ENCODE data around the gene CCR7. TPM values are rescaled to one million over a fixed set of nuclear protein-coding genes. Genes with fewer than 3 reads are reported as not detected.
A peak's percentile ranks its signal among the peaks of the same experiment; 100 is the strongest.

The CCR7 gene
- total and polyA plus RNA-seq, 2 of the 8 experiments (the other 6 are each of a cell fraction or from before 2014, with no cell fraction given), result 0.12 to 0.17 TPM

DNA sequence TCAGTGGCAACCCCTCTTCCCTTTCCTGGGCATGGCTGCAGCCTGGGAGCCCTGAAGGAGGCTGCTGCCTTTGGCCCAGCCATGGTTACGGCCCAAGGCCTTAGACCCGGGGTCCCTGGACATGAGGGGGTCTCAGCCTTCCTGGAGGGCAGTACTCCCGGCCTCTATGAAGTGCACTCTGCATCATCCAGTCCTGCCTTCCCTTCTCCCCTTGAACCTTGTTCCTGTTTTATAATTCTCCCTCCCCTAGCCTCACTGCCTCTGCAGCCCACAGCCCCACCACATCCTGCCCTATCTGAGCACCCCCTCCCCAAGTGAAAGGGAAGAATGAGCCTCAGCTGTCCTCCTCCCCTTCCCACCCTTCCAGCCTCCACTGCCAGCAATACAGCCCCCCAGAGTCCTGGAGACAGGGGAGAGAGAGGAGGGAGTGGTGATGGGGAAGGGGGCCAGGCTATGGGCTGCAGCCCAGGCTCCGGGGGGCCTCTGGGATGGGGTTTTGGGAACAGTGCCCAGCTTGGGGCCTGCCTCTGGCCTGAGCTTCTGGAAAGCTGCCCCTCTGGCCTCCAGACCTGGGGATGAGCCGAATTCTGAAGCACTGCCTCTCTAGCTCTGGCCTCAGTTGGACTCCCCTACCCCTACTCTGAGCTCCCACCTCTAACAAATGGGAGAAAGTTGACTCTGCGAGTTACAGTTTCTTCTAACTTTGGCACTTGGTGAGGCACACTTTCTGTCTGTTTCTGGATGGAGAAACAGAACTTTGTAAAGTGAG is 7.6 kb downstream of the CCR7 start:
- CTCF ChIA-PET (ENCODE audit: partially characterized antibody), result interaction anchor here (0.6 to 6.7 kb wide), 17 partner anchors 10 to 143 kb away, joined by 3 to 100 read pairs (median 5); partner anchors contain the start of gene IGFBP4
- WGBS, 2 experiments (ENCODE audit: extremely low coverage in 1 of 2, insufficient coverage in 1 of 2, insufficient read length in 1 of 2, insufficient replicate concordance in 2 of 2, low coverage in 1 of 2, low lambda C conversion rate in 2 of 2, missing lambda C conversion rate in 1 of 2), result 78% methylated on average over 5 of the region's 6 CpGs; no CpG with 5 or more reads in 1 of the 2 experiments
- no peak overlapping the region for H3K27ac ChIP-seq (ENCODE audit: low read depth, low read length)

More for the DNA sequence above, 7.6 kb downstream of the CCR7 start:
- DNase-seq (ENCODE audit: low read depth in 1 of 2, low spot score in 2 of 2) (no peak), FAIRE-seq (no peak)
- Histone ChIP-seq H3K9me3 (ENCODE audit: insufficient read depth in 2 of 2, low read depth in 1 of 2, low read length in 1 of 2) (no peaks in the 10 kb centered on the region), H2BK15ac (ENCODE audit: low read length) (0 out of 2 replicates have a peak overlapping the region, but pooled peaks have one; percentile 61), H3K79me1 (ENCODE audit: low read depth, low read length) (no peaks in the 10 kb centered on the region), H2BK12ac (ENCODE audit: low read depth, low read length) (0 out of 2 replicates have a peak overlapping the region, but pooled peaks have one; percentile 9), H3K14ac (ENCODE audit: insufficient read length) (no peak overlapping the region), H3K36me3 (ENCODE audit: control insufficient read depth in 2 of 4, insufficient read depth in 4 of 4, low read length in 3 of 4) (no peaks in the 10 kb centered on the region), H3K4ac (replicated peaks; ENCODE audit: insufficient read length, low read depth, low read length) (no peak overlapping the region), H2BK5ac (ENCODE audit: low read depth, low read length) (no peak overlapping the region), H3K18ac (ENCODE audit: extremely low read depth, low read length) (no peak overlapping the region), H3K9ac (replicated peaks in 1 of 4; ENCODE audit: extremely low read depth in 1 of 4, low read depth in 3 of 4, low read length in 3 of 4) (no peak overlapping the region), H4K20me1 (replicated peaks in 1 of 2; ENCODE audit: control insufficient read depth in 1 of 2, insufficient read depth in 2 of 2, low read length in 2 of 2) (no peaks in the 10 kb centered on the region), H3K27me3 (replicated peaks in 1 of 4; ENCODE audit: control insufficient read depth in 3 of 4, extremely low read depth in 1 of 4, insufficient read depth in 3 of 4, low read length in 3 of 4) (no peaks in the 10 kb centered on the region; a peak in 1 of 7 replicates), H4K8ac (ENCODE audit: extremely low read depth, insufficient read depth, low read length) (no peak overlapping the region), H2AK5ac (ENCODE audit: low read depth, low read length) (no peak overlapping the region; the same call in 1 of the 2 replicates), H3K23me2 (ENCODE audit: low read depth, low read length) (no peaks in the 10 kb centered on the region), H4K91ac (replicated peaks; ENCODE audit: insufficient read length, low read length) (no peak overlapping the region), H2AFZ (ENCODE audit: low read length) (no peak overlapping the region), H2BK20ac (ENCODE audit: low read length) (no peak overlapping the region), H3K4me3 (ENCODE audit: extremely low read depth in 1 of 4, insufficient read depth in 2 of 4, low read depth in 3 of 4, low read length in 4 of 4) (no peak overlapping the region), H3K23ac (ENCODE audit: insufficient read length) (no peak overlapping the region), H3K56ac (replicated peaks; ENCODE audit: insufficient read length, low read depth, low read length) (no peak overlapping the region), H2BK120ac (replicated peaks; ENCODE audit: low read depth, low read length) (no peak overlapping the region), H3K4me1 (replicated peaks in 1 of 4; ENCODE audit: control insufficient read depth in 3 of 4, insufficient read depth in 4 of 4, low read length in 3 of 4) (peaks cover 0 to 5% (median 2%) of the 10 kb centered on the region in 4 experiments; a peak in 3 of 7 replicates), H3K79me2 (ENCODE audit: control insufficient read depth in 1 of 2, insufficient read depth in 2 of 2, low read length in 2 of 2) (no peaks in the 10 kb centered on the region), H3K4me2 (ENCODE audit: insufficient read depth in 1 of 2, low read depth in 2 of 2, low read length in 2 of 2) (no peak overlapping the region), H4K5ac (ENCODE audit: insufficient read length, low read depth, low read length) (no peak overlapping the region)
- POLR2A ChIA-PET (ENCODE audit: partially characterized antibody), result interaction anchor here (0.8 kb wide), 1 partner anchor 1131 kb away, joined by 3 read pairs; the partner anchor contains the start of gene EIF1
- no peak for TF ChIP-seq FOSL1 (IDR thresholded peaks at IDR 0.05; ENCODE audit: insufficient read depth, low read depth, low read length)
- no peak for TF ChIP-seq RXRA (IDR thresholded peaks at IDR 0.05; ENCODE audit: insufficient read depth, low read depth, low read length)
- TF ChIP-seq CTBP2 (IDR thresholded peaks at IDR 0.05; ENCODE audit: borderline replicate concordance, insufficient read depth, insufficient read length, low read length), result no peak
- no peak for TF ChIP-seq RNF2 (IDR thresholded peaks at IDR 0.05; ENCODE audit: borderline replicate concordance, low read depth, low read length, missing control alignments, poor library complexity, severe bottlenecking)
- no peak for TF ChIP-seq RFX5 (IDR thresholded peaks at IDR 0.05; ENCODE audit: borderline replicate concordance, low read depth, low read length)
- no peak for TF ChIP-seq SAP30 (IDR thresholded peaks at IDR 0.05; ENCODE audit: insufficient read depth, insufficient replicate concordance, low read length)
- no peak for TF ChIP-seq BCL11A (IDR thresholded peaks at IDR 0.05; ENCODE audit: low read depth in 2 of 2, low read length in 2 of 2)
- no peak for TF ChIP-seq POLR2A (IDR thresholded peaks at IDR 0.05; ENCODE audit: control extremely low read depth in 1 of 2, low read depth in 2 of 2, low read length in 2 of 2)
